Psoas muscle (tissue), 8 donors: ENCODE measurements around the gene P4HB. TPM values are rescaled to one million over a fixed set of nuclear protein-coding genes. Genes with fewer than 3 reads are reported as not detected.
A peak's percentile ranks its signal among the peaks of the same experiment; 100 is the strongest.

ENCODE experiments used
- ATAC-seq, 4 donors: fragments of 200-7000 bp; cut with Tn5 transposase; one replicate each; pipeline ENCODE4 v1.9.1; 2020; ENCODE audit warnings: moderate library complexity in 3 of 4, mild to moderate bottlenecking in 2 of 4
- DNase-seq, 2 donors: peaks; one replicate each; pipeline ENCODE4 v3.0.0-alpha.2; 2020
- H3K27ac ChIP-seq: fragments of 200-600 bp; one replicate; pipeline ENCODE4 v1.8.0; 2022
- H3K27me3 ChIP-seq, 3 donors: fragments of 200-600 bp in 1 of 3; one replicate each; pipeline versions ENCODE4 v1.6.1 to v1.8.0; 2013 to 2022; ENCODE audit warnings: low read length in 2 of 3, mild to moderate bottlenecking in 2 of 3, moderate library complexity in 1 of 3; ENCODE audit not compliant: insufficient read depth in 3 of 3
- H3K36me3 ChIP-seq, 2 donors: fragments of 200-600 bp in 1 of 2; one replicate each; pipeline versions ENCODE4 v1.6.1 to v1.8.0; 2013 to 2022; ENCODE audit warnings: low read depth in 1 of 2, mild to moderate bottlenecking in 1 of 2, moderate library complexity in 1 of 2; ENCODE audit not compliant: insufficient read depth in 1 of 2
- H3K4me1 ChIP-seq: fragments of 200-600 bp; one replicate; pipeline ENCODE4 v1.8.0; 2022
- H3K4me3 ChIP-seq: fragments of 200-600 bp; one replicate; pipeline ENCODE4 v1.8.0; 2022; ENCODE audit warnings: mild to moderate bottlenecking
- H3K9me3 ChIP-seq: fragments of 200-600 bp; one replicate; pipeline ENCODE4 v1.8.0; 2022
- WGBS, 3 donors: extraction: QIAGEN DNeasy Blood & Tissue Kit; methylation state at CpG; one replicate each; pipeline versions ENCODE4 v1.1.6 to v1.1.7; 2013; 5-methylcytosine and 5-hydroxymethylcytosine counted together
- intact Hi-C, 2 donors: fragments of 100-400 bp; cut with DNase I; formaldehyde crosslinking; loops; one replicate each; pipeline versions ENCODE4 v1.11.0 to v1.14.2; 2022
- long read RNA-seq, 2 donors: library from polyadenylated mRNA; unstranded; transcript quantifications; one replicate each; pipeline ENCODE4 v2.0.0, GENCODE V29; 2021
- polyA plus RNA-seq, 3 donors: library from polyadenylated mRNA; stranded (reverse); fragments of 200-250 nt; gene quantifications; one replicate each; pipeline ENCODE4 v1.2.3, GENCODE V29; 2013
- total RNA-seq, 4 donors: library from RNA; stranded (reverse); fragmentation: NEBNext Ultra II Directional in 2 of 4; extraction: Animal tissue kit (Norgen Biotek cat#: 25700) in 2 of 4; gene quantifications; one replicate each; pipeline versions ENCODE4 v1.2.1 to v1.2.4, GENCODE V29; 2021 to 2023
- TF ChIP-seq, protein P1 (sequence below): fragments of 200-600 bp; IDR thresholded peaks from one replicate; pipeline ENCODE4 v1.8.0; 2022; ENCODE audit warnings: antibody characterized with exemption
- donor health status: healthy with polysubstance abuse.
- donor health status: DM: no; HTN: no; CAD: no; lungs with moderate emphysema.
- donor health status: Bipolar disorder and iron deficiency.
- donor health status: healthy.
- donor health status: DM: yes; HTN: yes; CAD: no.
- donor health status: DM: no; HTN: no; CAD: no.
- donor health status: DM: no; HTN: no; CAD: no.
- donor health status: DM: yes; HTN: yes; CAD: no.

Gene P4HB
- total RNA-seq: 100 to 1,000 TPM; 244 to 361 (median 296) TPM
- polyA plus RNA-seq: 100 to 1,000 TPM; 236 to 384 (median 267) TPM
- long read RNA-seq, donor 1, transcript P4HB-201 (11 exons, 2,603 nt): major isoform, 429 of 487 reads
- long read RNA-seq, donor 1, partial matches to known transcripts: 27 of 487 reads
- long read RNA-seq, donor 1, other reads (novel, unspliced or antisense): 24 of 487 reads
- long read RNA-seq, donor 2, transcript P4HB-201 (11 exons, 2,603 nt): major isoform, 902 of 1,034 reads
- long read RNA-seq, donor 2, transcript P4HB-210 (5 exons, 765 nt): minor isoform, 10 of 1,034 reads
- long read RNA-seq, donor 2, partial matches to known transcripts: 47 of 1,034 reads
- long read RNA-seq, donor 2, other reads (novel, unspliced or antisense): 66 of 1,034 reads

DNA sequence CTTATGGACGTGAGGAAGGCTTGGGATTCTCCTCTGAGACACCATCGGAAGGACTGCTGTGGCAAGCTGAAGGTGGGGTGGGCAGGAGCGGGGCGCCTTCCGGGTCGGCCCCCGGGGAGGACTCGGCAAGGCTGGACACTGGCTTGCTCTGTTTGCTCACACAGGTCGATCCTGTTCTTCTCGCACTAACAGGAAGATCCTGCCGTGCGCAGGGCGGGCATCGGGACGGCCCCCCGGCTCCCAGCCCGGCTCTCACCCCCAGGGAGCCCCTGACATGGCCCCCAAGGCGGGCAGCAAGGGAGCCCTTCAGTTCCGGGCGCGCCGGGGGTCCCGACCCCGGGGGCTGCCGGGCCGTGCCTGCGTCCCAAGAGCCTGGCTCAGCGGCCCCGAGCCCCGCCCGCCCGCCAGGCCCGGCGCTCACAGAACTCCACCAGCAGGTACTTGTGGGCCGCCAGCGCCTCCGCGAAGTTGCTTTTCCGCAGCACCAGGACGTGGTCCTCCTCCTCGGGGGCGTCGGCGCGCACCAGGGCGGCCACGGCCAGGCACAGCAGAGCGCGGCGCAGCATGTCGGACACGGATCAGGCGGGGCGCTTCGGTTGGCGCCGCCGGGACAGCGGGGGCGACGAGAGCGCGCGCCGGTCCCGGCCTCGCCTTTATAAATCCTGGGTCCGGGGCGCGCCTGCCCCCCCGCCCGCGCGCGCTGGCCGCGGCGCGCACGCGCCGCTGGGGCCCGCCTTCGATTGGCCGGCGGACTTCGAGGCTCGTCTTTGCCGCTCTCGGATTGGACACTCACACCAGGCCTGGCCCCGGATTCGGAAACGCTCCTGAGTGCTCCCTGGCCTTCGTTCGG is at the start of gene P4HB:
Gene P4HB (minus strand): TSS at position 630 of the 850 bp plus-strand sequence. CDS start 64 bp downstream, at position 566.
- ATAC-seq (peak in 3 of 4 donors; percentile 0 to 5 (median 3)), DNase-seq (peak in 1 of 2 donors; percentile 100)
- Histone ChIP-seq H3K4me1 (peaks cover 41% of the 10 kb centered on the region), H3K27me3 (no peaks in the 10 kb centered on the region), H3K36me3 (peaks cover 3 to 46% of the 10 kb centered on the region in 2 donors), H3K27ac (peak within 1 kb of the TSS; percentile 98), H3K4me3 (peak within 1 kb of the TSS; percentile 82), H3K9me3 (no peaks in the 10 kb centered on the region)
- intact Hi-C loops: loop anchor here (2.0 to 5.0 kb wide), 3 partner anchors 17 to 38 kb away; partner anchors contain the start of gene PPP1R27 (in 1 of the 2)
- TF ChIP-seq, protein P1, sequence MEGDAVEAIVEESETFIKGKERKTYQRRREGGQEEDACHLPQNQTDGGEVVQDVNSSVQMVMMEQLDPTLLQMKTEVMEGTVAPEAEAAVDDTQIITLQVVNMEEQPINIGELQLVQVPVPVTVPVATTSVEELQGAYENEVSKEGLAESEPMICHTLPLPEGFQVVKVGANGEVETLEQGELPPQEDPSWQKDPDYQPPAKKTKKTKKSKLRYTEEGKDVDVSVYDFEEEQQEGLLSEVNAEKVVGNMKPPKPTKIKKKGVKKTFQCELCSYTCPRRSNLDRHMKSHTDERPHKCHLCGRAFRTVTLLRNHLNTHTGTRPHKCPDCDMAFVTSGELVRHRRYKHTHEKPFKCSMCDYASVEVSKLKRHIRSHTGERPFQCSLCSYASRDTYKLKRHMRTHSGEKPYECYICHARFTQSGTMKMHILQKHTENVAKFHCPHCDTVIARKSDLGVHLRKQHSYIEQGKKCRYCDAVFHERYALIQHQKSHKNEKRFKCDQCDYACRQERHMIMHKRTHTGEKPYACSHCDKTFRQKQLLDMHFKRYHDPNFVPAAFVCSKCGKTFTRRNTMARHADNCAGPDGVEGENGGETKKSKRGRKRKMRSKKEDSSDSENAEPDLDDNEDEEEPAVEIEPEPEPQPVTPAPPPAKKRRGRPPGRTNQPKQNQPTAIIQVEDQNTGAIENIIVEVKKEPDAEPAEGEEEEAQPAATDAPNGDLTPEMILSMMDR: no peak
- 0 to 1% (median 0%) methylated on average over 50 to 95 of the region's 95 CpGs for WGBS, 3 donors

DNA sequence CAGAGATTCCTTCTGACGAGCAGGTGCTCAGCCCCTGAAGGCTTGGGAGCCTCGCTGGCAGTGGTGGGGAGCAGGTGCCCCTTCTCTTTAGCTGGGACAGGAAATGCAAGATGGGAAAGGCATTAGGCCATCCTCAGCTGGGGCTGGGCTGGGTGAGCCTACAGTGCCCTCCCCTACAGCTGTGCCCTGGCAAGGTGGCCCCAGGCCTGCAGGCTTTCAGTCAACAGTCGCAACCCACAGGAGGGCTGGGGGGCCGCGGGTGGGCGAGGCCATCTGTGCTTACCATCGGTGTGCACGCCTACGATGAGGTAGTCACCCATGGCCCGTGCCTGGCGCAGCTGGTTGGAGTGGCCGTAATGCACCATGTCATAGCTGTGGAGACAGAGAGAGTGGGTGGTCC is 48.9 kb upstream of the P4HB start:
- TF ChIP-seq, protein P1: no peak

DNA sequence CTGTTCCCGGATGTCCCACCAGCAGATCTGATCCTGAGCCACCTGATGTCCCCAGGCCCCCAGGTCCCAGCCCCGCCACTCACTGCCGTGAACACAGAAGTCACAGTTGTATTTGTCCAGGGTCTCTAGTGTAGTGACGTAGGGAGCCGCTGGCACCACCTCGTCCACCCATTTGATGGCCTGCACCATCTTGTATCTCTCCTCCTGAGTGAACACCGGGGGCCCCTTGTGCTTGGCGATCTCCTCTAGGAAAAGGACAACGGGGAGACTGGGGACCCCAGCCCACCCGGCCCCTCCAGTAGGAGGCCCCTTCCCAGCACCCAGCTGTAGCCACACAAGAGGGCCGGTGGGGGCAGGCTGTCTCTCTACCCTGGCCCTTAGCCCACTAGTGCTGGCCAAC is 48.5 kb upstream of the P4HB start:
- ATAC-seq: no peak
- DNase-seq: no peak
- Histone ChIP-seq H3K36me3 (peaks cover 0 to 45% of the 10 kb centered on the region in 2 donors), H3K9me3 (no peaks in the 10 kb centered on the region), H3K4me1 (peaks cover 23% of the 10 kb centered on the region), H3K27me3 (no peaks in the 10 kb centered on the region), H3K4me3 (no peak overlapping the region), H3K27ac (no peak overlapping the region)
- 93 to 94% (median 93%) methylated on average over 11 of the region's 11 CpGs for WGBS, 3 donors
- intact Hi-C loops: no loop called here
- TF ChIP-seq, protein P1: no peak

More for the DNA sequence above, 48.9 kb upstream of the P4HB start:
- no peaks in the 10 kb centered on the region for H3K9me3 ChIP-seq
- 81 to 91% (median 82%) methylated on average over 12 of the region's 12 CpGs for WGBS, 3 donors
- no peak overlapping the region for H3K27ac ChIP-seq
- no peak overlapping the region for H3K4me3 ChIP-seq
- no peaks in the 10 kb centered on the region for H3K27me3 ChIP-seq
- peaks cover 23% of the 10 kb centered on the region for H3K4me1 ChIP-seq
- peaks cover 0 to 46% of the 10 kb centered on the region in 2 donors for H3K36me3 ChIP-seq
- intact Hi-C loops: no loop called here
- DNase-seq: no peak
- no peak for ATAC-seq

DNA sequence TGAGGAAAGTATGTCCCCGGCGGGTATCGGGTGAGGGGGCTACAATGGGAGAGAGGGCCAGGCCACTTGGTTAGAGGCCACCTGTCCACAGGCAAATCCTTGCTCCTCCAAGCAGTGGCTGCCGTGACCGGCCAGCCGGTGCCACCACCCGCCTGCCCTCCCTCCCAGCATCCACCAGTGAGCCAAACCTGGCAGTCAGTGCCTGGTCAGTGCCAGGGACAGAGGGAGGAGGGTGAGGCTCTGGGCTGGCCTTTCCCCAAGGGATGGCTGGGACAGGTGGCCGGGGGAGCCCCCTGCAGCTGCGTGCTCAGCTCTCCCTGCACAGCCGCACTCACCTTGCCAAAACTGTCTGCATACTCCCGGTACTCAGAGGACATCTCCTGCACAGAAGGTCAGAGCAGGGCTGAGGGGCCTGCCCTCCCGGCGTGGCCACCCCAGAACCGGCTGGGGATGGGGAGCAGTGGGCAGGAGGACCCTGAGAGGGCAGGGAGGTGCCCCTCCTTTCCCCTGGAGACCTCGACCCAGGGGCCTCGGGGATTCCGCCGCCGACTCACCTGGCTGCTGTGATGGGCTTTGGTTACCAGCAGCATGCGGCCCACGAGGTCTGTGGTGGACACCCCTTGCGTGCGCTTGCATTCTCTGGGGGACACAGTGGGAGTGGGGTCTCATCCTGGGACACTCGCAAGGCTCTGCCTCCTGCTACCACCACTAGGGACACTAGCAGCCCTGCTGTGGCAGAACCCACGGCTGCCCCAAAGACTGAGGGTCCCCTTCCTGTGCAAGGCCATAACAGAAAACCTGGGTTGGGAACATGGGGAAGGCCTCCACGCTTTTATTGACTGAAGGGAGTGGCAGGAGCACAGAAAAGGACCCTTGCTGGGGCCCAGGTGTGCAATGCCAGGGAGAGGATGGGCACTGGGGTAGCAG is 47.1 kb upstream of the P4HB start:
- Histone ChIP-seq H3K4me3 (no peak overlapping the region), H3K27me3 (no peaks in the 10 kb centered on the region), H3K27ac (peak overlapping the region; percentile 65), H3K9me3 (no peaks in the 10 kb centered on the region), H3K4me1 (peaks cover 23% of the 10 kb centered on the region), H3K36me3 (peaks cover 0 to 32% of the 10 kb centered on the region in 2 donors)
- intact Hi-C loops: no loop called here
- WGBS, 3 donors: 52 to 59% (median 54%) methylated on average over 23 to 26 of the region's 26 CpGs
- DNase-seq (peak; percentile 39 to 89), ATAC-seq (peak; percentile 57 to 83 (median 80))
- TF ChIP-seq, protein P1: no peak
